ENCODE data around the gene BAZ2B.

Gene BAZ2B

GRCh38 chr2:159586034-159586433 is 30.3 kb downstream of the BAZ2B start:
- DNase-seq (ENCODE audit: low spot score in 2 of 2) (no peak), ATAC-seq (replicated peaks; ENCODE audit: extremely low read depth, poor library complexity, severe bottlenecking) (no peak)
- Mint-ChIP-seq H3K9me3 (no peaks in the 10 kb centered on the region), H3K27ac (ENCODE audit: low read depth) (no peak overlapping the region), H3K27me3 (no peaks in the 10 kb centered on the region), H3K4me1 (no peaks in the 10 kb centered on the region), H3K36me3 (ENCODE audit: insufficient read depth) (peaks cover 2% of the 10 kb centered on the region), H3K4me3 (no peak overlapping the region)

GRCh38 chr2:159585622-159586021 is 30.7 kb downstream of the BAZ2B start:
- ATAC-seq (replicated peaks; ENCODE audit: extremely low read depth, poor library complexity, severe bottlenecking) (no peak), DNase-seq (ENCODE audit: low spot score in 2 of 2) (no peak)
- no peak overlapping the region for H3K27ac Mint-ChIP-seq (ENCODE audit: low read depth)
- H3K27me3 Mint-ChIP-seq = no peaks in the 10 kb centered on the region
- no peak overlapping the region for H3K4me3 Mint-ChIP-seq
- H3K9me3 Mint-ChIP-seq = no peaks in the 10 kb centered on the region
- no peaks in the 10 kb centered on the region for H3K4me1 Mint-ChIP-seq
- H3K36me3 Mint-ChIP-seq (ENCODE audit: insufficient read depth) = peaks cover 2% of the 10 kb centered on the region

DNA sequence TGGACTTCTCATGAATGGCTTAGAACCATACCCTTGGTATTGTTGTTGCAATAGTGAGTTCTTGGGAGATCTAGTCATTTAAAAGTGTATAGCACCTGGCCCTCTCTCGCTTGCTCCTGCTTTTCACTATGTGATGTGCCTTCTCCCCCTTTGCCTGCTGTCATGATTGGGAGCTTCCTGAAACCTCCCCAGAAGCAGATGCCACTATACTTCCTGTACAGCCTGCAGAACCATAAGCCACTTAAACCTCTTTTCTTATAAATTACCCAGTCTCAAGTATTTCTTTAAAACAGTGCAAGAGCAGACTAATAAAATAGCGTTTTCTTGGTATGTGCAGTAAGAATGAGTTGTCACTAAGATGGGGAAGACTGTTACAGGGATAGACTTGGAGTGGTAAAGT is 31.6 kb downstream of the BAZ2B start:
- no peak for ATAC-seq (replicated peaks; ENCODE audit: extremely low read depth, poor library complexity, severe bottlenecking)
- Mint-ChIP-seq H3K4me3 (no peak overlapping the region), H3K27ac (ENCODE audit: low read depth) (no peak overlapping the region), H3K9me3 (no peaks in the 10 kb centered on the region), H3K27me3 (no peaks in the 10 kb centered on the region), H3K4me1 (no peaks in the 10 kb centered on the region), H3K36me3 (ENCODE audit: insufficient read depth) (peaks cover 2% of the 10 kb centered on the region)
- DNase-seq (ENCODE audit: low spot score in 2 of 2) = no peak

- no peaks in the 10 kb centered on the region for H3K9me3 Mint-ChIP-seq
- no peaks in the 10 kb centered on the region for H3K4me1 Mint-ChIP-seq
- peaks cover 2% of the 10 kb centered on the region for H3K36me3 Mint-ChIP-seq (ENCODE audit: insufficient read depth)
- no peak for DNase-seq (ENCODE audit: low spot score in 2 of 2)
- no peak overlapping the region for H3K27ac Mint-ChIP-seq (ENCODE audit: low read depth)
- no peak for ATAC-seq (replicated peaks; ENCODE audit: extremely low read depth, poor library complexity, severe bottlenecking)
- H3K4me3 Mint-ChIP-seq = no peak overlapping the region
- no peaks in the 10 kb centered on the region for H3K27me3 Mint-ChIP-seq
These were observed 42.3 kb downstream of the BAZ2B start for GRCh38 chr2:159573846-159574606.

- no peak overlapping the region for H3K27ac Mint-ChIP-seq (ENCODE audit: low read depth)
- DNase-seq (ENCODE audit: low spot score in 2 of 2) = no peak
- no peak overlapping the region for H3K4me3 Mint-ChIP-seq
- H3K9me3 Mint-ChIP-seq = no peaks in the 10 kb centered on the region
- no peaks in the 10 kb centered on the region for H3K4me1 Mint-ChIP-seq
- no peak for ATAC-seq (replicated peaks; ENCODE audit: extremely low read depth, poor library complexity, severe bottlenecking)
- no peaks in the 10 kb centered on the region for H3K27me3 Mint-ChIP-seq
- no peaks in the 10 kb centered on the region for H3K36me3 Mint-ChIP-seq (ENCODE audit: insufficient read depth)
These were observed 43.1 kb downstream of the BAZ2B start for GRCh38 chr2:159573294-159573693.

DNA sequence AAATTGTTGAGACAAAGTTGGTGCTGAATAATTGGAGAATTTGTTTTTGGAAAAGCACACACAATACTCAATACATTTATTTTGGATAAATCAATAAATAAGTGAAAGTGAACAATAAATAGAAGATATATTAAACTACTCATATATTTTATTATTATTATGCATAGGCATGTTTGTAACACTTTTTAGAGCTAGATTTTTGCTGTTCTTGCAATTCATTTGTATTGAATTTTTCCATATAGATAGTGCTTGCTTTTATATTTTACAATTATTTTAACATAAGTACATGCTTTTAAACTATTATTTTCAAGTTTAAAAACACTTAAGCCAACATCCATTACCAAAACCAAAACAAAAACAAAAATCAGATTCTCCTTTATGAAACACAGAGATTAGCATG is 43.9 kb downstream of the BAZ2B start:
- no peak for DNase-seq (ENCODE audit: low spot score in 2 of 2)
- Mint-ChIP-seq H3K36me3 (ENCODE audit: insufficient read depth) (no peaks in the 10 kb centered on the region), H3K4me1 (no peaks in the 10 kb centered on the region), H3K27ac (ENCODE audit: low read depth) (no peak overlapping the region), H3K9me3 (no peaks in the 10 kb centered on the region), H3K27me3 (no peaks in the 10 kb centered on the region), H3K4me3 (no peak overlapping the region)
- ATAC-seq (replicated peaks; ENCODE audit: extremely low read depth, poor library complexity, severe bottlenecking) = no peak

DNA sequence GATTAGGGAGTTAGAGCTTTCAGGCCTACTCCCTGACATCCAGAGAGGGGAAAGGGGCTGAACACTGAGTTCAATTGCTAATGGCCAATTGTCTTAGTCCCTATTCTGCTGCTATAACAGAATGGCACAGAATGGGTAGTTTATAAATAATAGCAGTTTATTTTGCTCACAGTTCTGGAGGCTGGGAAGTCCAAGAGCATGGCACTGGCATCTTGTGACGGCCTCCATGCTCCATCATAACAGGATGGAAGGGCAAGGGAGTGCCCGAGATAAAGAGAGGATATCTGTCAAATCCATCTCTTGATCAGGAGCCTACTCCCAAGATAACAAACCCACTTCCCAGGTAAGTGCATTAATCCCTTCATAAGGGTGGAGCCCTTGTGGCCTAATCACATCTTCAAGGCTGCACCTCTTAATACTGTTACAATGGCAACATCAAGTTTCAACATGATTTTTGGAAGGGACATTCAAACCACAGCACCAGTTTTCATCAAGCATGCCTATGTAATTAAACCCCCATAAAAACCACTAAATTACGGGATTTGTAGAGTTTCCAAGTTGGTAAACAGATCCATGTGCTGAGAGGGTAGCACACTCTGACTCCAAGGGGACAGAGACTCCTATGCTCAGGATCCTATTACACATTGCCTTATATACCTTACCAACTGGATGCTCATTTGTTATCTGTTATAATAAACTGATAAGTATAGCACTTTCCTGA is 44.6 kb downstream of the BAZ2B start:
- no peak for DNase-seq (ENCODE audit: low spot score in 2 of 2)
- H3K27ac Mint-ChIP-seq (ENCODE audit: low read depth) = no peak overlapping the region
- no peak overlapping the region for H3K4me3 Mint-ChIP-seq
- H3K36me3 Mint-ChIP-seq (ENCODE audit: insufficient read depth) = peaks cover 1% of the 10 kb centered on the region
- H3K9me3 Mint-ChIP-seq = no peaks in the 10 kb centered on the region
- H3K27me3 Mint-ChIP-seq = no peaks in the 10 kb centered on the region
- H3K4me1 Mint-ChIP-seq = no peaks in the 10 kb centered on the region
- no peak for ATAC-seq (replicated peaks; ENCODE audit: extremely low read depth, poor library complexity, severe bottlenecking)

DNA sequence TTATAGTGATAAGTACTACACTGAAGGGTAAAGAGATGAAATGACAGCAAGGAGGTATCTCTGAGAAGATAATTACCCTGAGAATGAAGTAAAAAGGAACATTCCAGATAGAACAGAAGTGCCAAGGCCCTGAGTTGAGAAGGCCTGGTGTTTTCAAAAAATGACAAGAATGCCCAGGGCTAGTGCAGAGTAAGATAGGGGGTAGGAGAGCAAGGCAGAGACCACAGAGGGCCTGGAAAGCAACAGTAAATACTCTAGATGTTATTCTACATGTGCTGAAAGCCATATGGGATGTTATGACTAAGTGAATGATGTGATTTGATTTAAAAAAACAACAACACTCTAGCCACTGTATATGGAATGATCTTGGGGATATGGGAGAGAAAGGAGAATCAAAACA is 52.3 kb downstream of the BAZ2B start:
- H3K36me3 Mint-ChIP-seq (ENCODE audit: insufficient read depth) = peaks cover 4% of the 10 kb centered on the region
- H3K9me3 Mint-ChIP-seq = no peaks in the 10 kb centered on the region

GRCh38 chr2:159562248-159562647 is 54.1 kb downstream of the BAZ2B start:
- H3K36me3 Mint-ChIP-seq (ENCODE audit: insufficient read depth) = peaks cover 4% of the 10 kb centered on the region
- no peak for DNase-seq (ENCODE audit: low spot score in 2 of 2)
- H3K9me3 Mint-ChIP-seq = no peaks in the 10 kb centered on the region
- no peaks in the 10 kb centered on the region for H3K27me3 Mint-ChIP-seq
- H3K27ac Mint-ChIP-seq (ENCODE audit: low read depth) = no peak overlapping the region
- H3K4me1 Mint-ChIP-seq = no peaks in the 10 kb centered on the region
- H3K4me3 Mint-ChIP-seq = no peak overlapping the region
- ATAC-seq (replicated peaks; ENCODE audit: extremely low read depth, poor library complexity, severe bottlenecking) = no peak

More for the DNA sequence above, 52.3 kb downstream of the BAZ2B start:
- ATAC-seq (replicated peaks; ENCODE audit: extremely low read depth, poor library complexity, severe bottlenecking) = no peak
- H3K27me3 Mint-ChIP-seq = no peaks in the 10 kb centered on the region
- no peak for DNase-seq (ENCODE audit: low spot score in 2 of 2)
- no peak overlapping the region for H3K27ac Mint-ChIP-seq (ENCODE audit: low read depth)
- H3K4me1 Mint-ChIP-seq = no peaks in the 10 kb centered on the region
- H3K4me3 Mint-ChIP-seq = no peak overlapping the region

- DNase-seq (ENCODE audit: low spot score in 2 of 2) (no peak), ATAC-seq (replicated peaks; ENCODE audit: extremely low read depth, poor library complexity, severe bottlenecking) (no peak)
- Mint-ChIP-seq H3K36me3 (ENCODE audit: insufficient read depth) (peaks cover 4% of the 10 kb centered on the region), H3K4me3 (no peak overlapping the region), H3K4me1 (no peaks in the 10 kb centered on the region), H3K27me3 (no peaks in the 10 kb centered on the region), H3K9me3 (no peaks in the 10 kb centered on the region), H3K27ac (ENCODE audit: low read depth) (no peak overlapping the region)
These were observed 54.6 kb downstream of the BAZ2B start for GRCh38 chr2:159561786-159562185.

DNA sequence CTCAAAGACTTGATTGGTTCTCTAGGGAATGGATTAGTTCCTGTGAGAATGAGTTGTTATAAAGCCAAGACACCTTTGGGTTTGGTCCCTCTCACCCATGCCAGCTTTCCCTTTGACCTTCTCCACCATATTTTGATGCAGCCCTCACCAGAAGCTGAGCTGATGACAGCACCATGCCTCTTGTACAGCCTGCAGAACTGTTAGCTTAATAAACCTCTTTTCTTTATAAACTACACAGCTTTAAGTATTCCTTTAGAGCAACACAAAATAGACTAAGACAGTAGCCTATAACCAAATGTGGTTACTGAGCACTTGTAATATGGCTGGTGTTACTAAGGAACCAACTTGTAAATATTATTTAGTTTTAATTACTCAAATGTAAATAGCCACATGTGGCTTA is 55.1 kb downstream of the BAZ2B start:
- no peak for DNase-seq (ENCODE audit: low spot score in 2 of 2)
- H3K9me3 Mint-ChIP-seq = no peaks in the 10 kb centered on the region
- ATAC-seq (replicated peaks; ENCODE audit: extremely low read depth, poor library complexity, severe bottlenecking) = no peak
- H3K4me3 Mint-ChIP-seq = no peak overlapping the region
- no peaks in the 10 kb centered on the region for H3K27me3 Mint-ChIP-seq
- no peaks in the 10 kb centered on the region for H3K4me1 Mint-ChIP-seq
- no peak overlapping the region for H3K27ac Mint-ChIP-seq (ENCODE audit: low read depth)
- H3K36me3 Mint-ChIP-seq (ENCODE audit: insufficient read depth) = peaks cover 4% of the 10 kb centered on the region

GRCh38 chr2:159559034-159559433 is 57.3 kb downstream of the BAZ2B start:
- H3K36me3 Mint-ChIP-seq (ENCODE audit: insufficient read depth) = peaks cover 2% of the 10 kb centered on the region
- H3K4me1 Mint-ChIP-seq = no peaks in the 10 kb centered on the region
- H3K27ac Mint-ChIP-seq (ENCODE audit: low read depth) = no peak overlapping the region
- DNase-seq (ENCODE audit: low spot score in 2 of 2) (no peak), ATAC-seq (replicated peaks; ENCODE audit: extremely low read depth, poor library complexity, severe bottlenecking) (no peak)
- no peaks in the 10 kb centered on the region for H3K27me3 Mint-ChIP-seq
- no peak overlapping the region for H3K4me3 Mint-ChIP-seq
- no peaks in the 10 kb centered on the region for H3K9me3 Mint-ChIP-seq

- Mint-ChIP-seq H3K27ac (ENCODE audit: low read depth) (no peak overlapping the region), H3K9me3 (no peaks in the 10 kb centered on the region), H3K4me1 (no peaks in the 10 kb centered on the region), H3K27me3 (no peaks in the 10 kb centered on the region), H3K36me3 (ENCODE audit: insufficient read depth) (peaks cover 2% of the 10 kb centered on the region), H3K4me3 (no peak overlapping the region)
- DNase-seq (ENCODE audit: low spot score in 2 of 2) (no peak), ATAC-seq (replicated peaks; ENCODE audit: extremely low read depth, poor library complexity, severe bottlenecking) (no peak)
These were observed 57.9 kb downstream of the BAZ2B start for GRCh38 chr2:159558479-159558878.
